T-helper 17 cell (primary cell): Measurements from ENCODE around the gene CRTC1. TPM values are rescaled to one million over a fixed set of nuclear protein-coding genes. Genes with fewer than 3 reads are reported as not detected.
"Not testable (repeated sequence)": the region's sequence is repeated elsewhere in the genome, so short reads cannot be mapped to it uniquely, and the experiment has no call there.

Source experiments
- ATAC-seq: fragments of 150-1000 bp; cut with Tn5 transposase; 2 replicates; pipeline ENCODE4 v1.10.0; 2021; ENCODE audit warnings: mild to moderate bottlenecking, moderate library complexity
- DNase-seq, 3 donors: peaks; one replicate each; pipeline versions ENCODE4 v3.0.0 to v3.0.0-alpha.2; 2020 to 2021
- H3K9me3 ChIP-seq: one replicate; pipeline ENCODE4 v1.7.0; 2013; ENCODE audit warnings: low read length, mild to moderate bottlenecking; ENCODE audit not compliant: control insufficient read depth, poor library complexity, severe bottlenecking
- H3K27ac Mint-ChIP-seq: one replicate; pipeline ENCODE4 v1.8.0; 2022; ENCODE audit warnings: mild to moderate bottlenecking, moderate library complexity, mixed read lengths
- H3K27me3 Mint-ChIP-seq: one replicate; pipeline ENCODE4 v1.8.0; 2022; ENCODE audit warnings: mixed read lengths
- H3K36me3 Mint-ChIP-seq: one replicate; pipeline ENCODE4 v1.8.0; 2022; ENCODE audit warnings: low read depth, mixed read lengths
- H3K4me1 Mint-ChIP-seq: one replicate; pipeline ENCODE4 v1.8.0; 2022; ENCODE audit warnings: mild to moderate bottlenecking, mixed read lengths
- H3K4me3 Mint-ChIP-seq: one replicate; pipeline ENCODE4 v1.8.0; 2022; ENCODE audit warnings: mild to moderate bottlenecking, moderate library complexity, mixed read lengths
- total RNA-seq, 4 donors: library from RNA in 2 of 4; stranded (reverse) in 2 of 4; gene quantifications; one replicate each; pipeline ENCODE4 v1.2.3 and lab custom pipeline; 2022 to 2026

Gene CRTC1
- total RNA-seq, 2 donors from 2014 or later = 14.4 to 15.3 TPM

GRCh38 chr19:18719541-18719940 lies 36.1 kb downstream of the CRTC1 start:
- peaks cover 20% of the 10 kb centered on the region for H3K4me1 Mint-ChIP-seq
- H3K27me3 Mint-ChIP-seq = no peaks in the 10 kb centered on the region
- H3K4me3 Mint-ChIP-seq = no peak overlapping the region
- ATAC-seq (no peak), DNase-seq (no peak)
- no peaks in the 10 kb centered on the region for H3K9me3 ChIP-seq
- peaks cover 3% of the 10 kb centered on the region for H3K36me3 Mint-ChIP-seq
- no peak overlapping the region for H3K27ac Mint-ChIP-seq

- H3K27ac Mint-ChIP-seq = peak overlapping the region; percentile 63
- no peaks in the 10 kb centered on the region for H3K36me3 Mint-ChIP-seq
- H3K4me1 Mint-ChIP-seq = peaks cover 10% of the 10 kb centered on the region
- no peaks in the 10 kb centered on the region for H3K27me3 Mint-ChIP-seq
- no peak overlapping the region for H3K4me3 Mint-ChIP-seq
- ATAC-seq = no peak
- no peaks in the 10 kb centered on the region for H3K9me3 ChIP-seq
- no peak for DNase-seq
These were observed 40.4 kb downstream of the CRTC1 start for GRCh38 chr19:18723871-18724377.

GRCh38 chr19:18725841-18726770 lies 42.6 kb downstream of the CRTC1 start:
- peaks cover 10% of the 10 kb centered on the region for H3K4me1 Mint-ChIP-seq
- no peaks in the 10 kb centered on the region for H3K9me3 ChIP-seq
- H3K4me3 Mint-ChIP-seq = no peak overlapping the region
- H3K27me3 Mint-ChIP-seq = no peaks in the 10 kb centered on the region
- no peak overlapping the region for H3K27ac Mint-ChIP-seq
- no peak for DNase-seq
- H3K36me3 Mint-ChIP-seq = no peaks in the 10 kb centered on the region
- ATAC-seq = no peak

DNA sequence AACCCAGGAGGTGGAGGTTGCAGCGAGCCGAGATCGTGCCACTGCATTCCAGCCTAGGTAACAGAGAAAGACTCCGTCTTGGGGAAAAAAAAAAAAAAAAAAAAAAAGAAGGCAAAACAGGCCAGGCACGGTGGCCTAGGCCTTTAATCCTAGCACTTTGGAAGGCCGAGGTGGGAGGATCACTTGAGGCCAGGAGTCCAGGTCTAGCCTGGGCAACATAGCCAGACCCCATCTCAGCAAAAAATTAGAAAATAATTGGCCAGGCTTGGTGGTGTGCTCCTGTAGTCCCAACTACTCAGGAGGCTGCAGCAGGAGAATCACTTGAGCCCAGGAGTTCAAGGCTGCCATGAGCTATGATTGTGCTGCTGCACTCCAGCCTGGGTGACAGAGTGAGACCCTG lies 43.4 kb downstream of the CRTC1 start:
- Mint-ChIP-seq H3K27me3 (no peaks in the 10 kb centered on the region), H3K36me3 (peaks cover 2% of the 10 kb centered on the region), H3K27ac (no peak overlapping the region), H3K4me1 (peaks cover 10% of the 10 kb centered on the region), H3K4me3 (no peak overlapping the region)
- no peaks in the 10 kb centered on the region for H3K9me3 ChIP-seq
- ATAC-seq (no peak), DNase-seq (no peak)

GRCh38 chr19:18727602-18728001 lies 44.1 kb downstream of the CRTC1 start:
- not testable (repeated sequence) for H3K27ac Mint-ChIP-seq, ATAC-seq, DNase-seq, H3K4me3 Mint-ChIP-seq, H3K36me3 Mint-ChIP-seq, H3K9me3 ChIP-seq, H3K27me3 Mint-ChIP-seq
- peaks cover 14% of the 10 kb centered on the region for H3K4me1 Mint-ChIP-seq

- Mint-ChIP-seq H3K4me3 (no peak overlapping the region), H3K4me1 (peaks cover 10% of the 10 kb centered on the region), H3K27ac (no peak overlapping the region), H3K27me3 (no peaks in the 10 kb centered on the region), H3K36me3 (peaks cover 2% of the 10 kb centered on the region)
- H3K9me3 ChIP-seq = no peaks in the 10 kb centered on the region
- ATAC-seq (no peak), DNase-seq (no peak)
These were observed 46.6 kb downstream of the CRTC1 start for GRCh38 chr19:18729933-18730530.

DNA sequence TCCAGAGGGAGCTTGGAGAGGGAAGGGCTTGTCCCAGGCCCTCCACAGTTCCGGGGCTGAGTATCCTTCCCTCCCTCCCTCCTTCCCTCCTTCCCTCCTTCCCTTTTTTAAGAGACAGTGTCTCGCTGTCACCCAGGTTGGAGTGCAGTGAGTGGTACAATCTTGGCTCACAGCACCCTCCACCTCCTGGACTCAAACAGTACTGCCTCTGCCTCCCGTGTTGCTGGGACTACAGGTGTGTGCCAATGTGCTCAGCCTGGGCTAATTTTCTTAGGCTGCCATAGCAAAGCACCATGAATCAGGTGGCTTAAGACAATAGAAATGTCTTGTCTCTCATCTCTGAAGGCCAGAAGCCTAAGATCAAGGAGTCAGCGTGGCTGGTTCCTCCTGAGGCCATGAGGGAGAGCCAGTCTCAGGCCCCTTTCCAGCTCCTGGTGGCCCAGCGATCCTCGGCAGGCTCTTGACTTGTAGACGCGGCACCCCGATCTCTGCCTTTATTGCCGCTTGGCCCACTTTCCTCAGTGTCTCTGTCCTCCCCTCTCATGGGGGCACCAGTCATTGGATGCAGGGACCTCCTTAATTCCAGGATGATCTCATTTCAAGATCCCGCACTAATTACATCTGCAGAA lies 47.5 kb downstream of the CRTC1 start:
- no peak for ATAC-seq
- Mint-ChIP-seq H3K27me3 (no peaks in the 10 kb centered on the region), H3K4me3 (no peak overlapping the region)

DNA sequence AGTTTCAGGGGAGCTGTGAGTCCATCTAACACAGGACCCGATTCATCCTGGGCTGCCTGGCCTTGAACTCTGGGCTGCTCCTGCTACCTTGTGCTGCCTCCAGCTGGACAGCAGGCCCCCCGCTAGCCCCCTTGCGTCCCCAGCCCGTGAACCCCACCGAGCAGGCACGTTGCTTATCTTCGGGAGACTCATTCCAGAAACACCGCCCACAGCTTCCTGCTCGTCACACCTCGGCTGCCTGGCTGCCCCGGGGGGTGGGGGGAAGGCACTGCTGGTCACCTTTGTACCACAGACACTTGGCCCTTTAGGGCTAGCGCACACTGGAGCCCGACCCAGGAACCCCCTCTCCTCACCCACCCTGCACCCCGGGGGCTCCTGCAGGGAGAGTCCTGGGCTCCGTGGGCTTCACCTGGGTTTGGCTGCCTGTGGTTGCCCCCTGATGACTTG lies 48.1 kb downstream of the CRTC1 start:
- DNase-seq (no peak), ATAC-seq (no peak)
- no peaks in the 10 kb centered on the region for H3K9me3 ChIP-seq
- Mint-ChIP-seq H3K36me3 (peaks cover 2% of the 10 kb centered on the region), H3K27me3 (no peaks in the 10 kb centered on the region), H3K27ac (no peak overlapping the region), H3K4me3 (no peak overlapping the region), H3K4me1 (peaks cover 6% of the 10 kb centered on the region)

More for the DNA sequence above, 47.5 kb downstream of the CRTC1 start:
- no peak for DNase-seq
- H3K4me1 Mint-ChIP-seq = peaks cover 7% of the 10 kb centered on the region
- peaks cover 2% of the 10 kb centered on the region for H3K36me3 Mint-ChIP-seq
- no peak overlapping the region for H3K27ac Mint-ChIP-seq
- H3K9me3 ChIP-seq = no peaks in the 10 kb centered on the region

- no peaks in the 10 kb centered on the region for H3K9me3 ChIP-seq
- Mint-ChIP-seq H3K27ac (no peak overlapping the region), H3K27me3 (no peaks in the 10 kb centered on the region), H3K36me3 (peaks cover 2% of the 10 kb centered on the region), H3K4me3 (no peak overlapping the region), H3K4me1 (peaks cover 6% of the 10 kb centered on the region)
- DNase-seq (no peak), ATAC-seq (no peak)
These were observed 49.7 kb downstream of the CRTC1 start for GRCh38 chr19:18733196-18733647.

GRCh38 chr19:18733762-18734332 lies 50.4 kb downstream of the CRTC1 start:
- not testable (repeated sequence) for H3K27me3 Mint-ChIP-seq, H3K36me3 Mint-ChIP-seq, H3K4me1 Mint-ChIP-seq, ATAC-seq, DNase-seq, H3K9me3 ChIP-seq, H3K4me3 Mint-ChIP-seq
- peak overlapping the region; percentile 32 for H3K27ac Mint-ChIP-seq

GRCh38 chr19:18735324-18735723 lies 51.8 kb downstream of the CRTC1 start:
- DNase-seq = no peak
- no peaks in the 10 kb centered on the region for H3K27me3 Mint-ChIP-seq
- peaks cover 9% of the 10 kb centered on the region for H3K4me1 Mint-ChIP-seq
- ATAC-seq = no peak
- H3K36me3 Mint-ChIP-seq = peaks cover 2% of the 10 kb centered on the region
- H3K27ac Mint-ChIP-seq = no peak overlapping the region
- no peaks in the 10 kb centered on the region for H3K9me3 ChIP-seq
- no peak overlapping the region for H3K4me3 Mint-ChIP-seq

DNA sequence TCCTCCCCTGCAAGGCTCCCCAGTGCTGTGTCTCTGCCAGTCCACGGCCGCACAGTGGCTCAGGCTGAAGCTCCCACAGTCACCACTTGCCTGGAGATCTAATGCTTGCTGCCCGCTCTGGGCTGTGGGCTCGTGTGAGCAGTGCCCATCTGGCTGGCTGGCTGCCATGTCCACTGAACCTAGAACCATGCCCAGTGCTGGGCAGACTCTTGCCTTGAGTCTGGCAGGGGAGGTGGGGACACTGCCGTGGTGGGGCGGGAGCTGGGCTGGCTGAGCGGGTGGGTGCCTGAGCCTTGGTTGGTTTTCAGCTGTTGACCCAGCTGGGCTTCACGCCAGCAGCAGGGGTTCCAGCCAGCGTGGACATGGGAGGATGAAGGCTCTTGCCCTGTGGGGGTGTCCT lies 52.3 kb downstream of the CRTC1 start:
- H3K36me3 Mint-ChIP-seq = peaks cover 2% of the 10 kb centered on the region
- no peaks in the 10 kb centered on the region for H3K9me3 ChIP-seq
- DNase-seq (no peak), ATAC-seq (no peak)
- H3K4me1 Mint-ChIP-seq = peaks cover 9% of the 10 kb centered on the region
- H3K4me3 Mint-ChIP-seq = no peak overlapping the region
- H3K27me3 Mint-ChIP-seq = no peaks in the 10 kb centered on the region
- no peak overlapping the region for H3K27ac Mint-ChIP-seq
